CD4-positive, alpha-beta T cell treated with Interleukin-10 for 1 hour (primary cell): ENCODE measurements around the gene OXTR.
"Not testable (repeated sequence)": the region's sequence is repeated elsewhere in the genome, so short reads cannot be mapped to it uniquely, and the experiment has no call there.

Experiments
- DNase-seq: peaks from one replicate; pipeline ENCODE4 v3.0.0-alpha.2; 2020

OXTR gene

DNA sequence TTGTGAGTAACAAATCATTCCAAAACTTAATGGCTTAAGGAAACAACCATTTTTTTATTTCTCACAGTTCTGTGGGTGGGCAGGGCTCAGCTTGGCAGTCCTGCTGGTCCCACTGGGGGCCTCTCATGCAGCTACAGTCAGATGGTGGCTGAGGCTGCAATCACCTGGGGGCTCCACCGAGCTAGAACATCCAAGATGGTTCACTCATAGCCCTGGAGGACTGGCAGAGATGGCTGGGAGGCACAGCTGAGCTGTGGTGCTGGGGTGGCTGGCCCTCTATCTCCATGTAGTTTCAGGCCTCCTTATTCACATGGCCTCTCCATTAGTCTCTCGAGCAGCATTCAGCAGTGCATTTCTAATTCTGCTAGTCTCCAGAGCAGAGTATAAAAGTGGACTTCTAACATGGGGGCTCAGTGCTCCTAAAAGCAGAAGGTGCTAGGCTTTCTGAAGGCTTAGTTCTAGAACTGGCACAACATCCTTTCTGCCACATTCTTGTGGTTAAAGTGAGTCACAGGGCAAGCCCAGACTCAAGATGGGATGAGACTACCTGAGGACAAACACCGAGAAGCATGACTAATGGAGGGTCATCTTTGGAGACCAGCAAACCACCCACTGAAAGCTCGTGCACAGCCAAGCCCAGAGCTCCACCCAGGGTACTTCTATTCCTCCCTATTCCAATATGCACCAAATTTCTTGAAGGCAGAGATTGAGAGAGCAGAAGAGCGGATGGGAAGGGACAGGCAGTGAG, 29.5 kb downstream of the OXTR start:
- DNase-seq, result no peak

DNA sequence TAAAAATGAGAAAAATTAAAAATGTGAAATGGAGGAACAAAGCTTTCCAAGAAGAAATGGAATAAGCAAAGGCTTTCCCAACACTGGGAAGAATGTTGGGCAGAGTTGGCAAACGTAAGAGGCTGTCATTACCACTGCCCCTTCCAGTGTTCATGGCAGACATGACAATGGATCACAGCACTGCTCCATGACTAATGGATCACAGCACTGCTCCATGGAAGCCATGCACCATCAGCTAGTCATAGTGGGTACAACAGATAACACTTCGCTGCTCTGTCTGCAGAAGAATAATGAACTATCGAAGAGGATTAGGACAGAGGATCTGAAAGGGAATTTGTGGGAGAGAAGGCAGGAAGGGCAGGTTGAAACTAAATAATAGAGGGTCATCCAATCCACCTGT, 30.8 kb downstream of the OXTR start:
- no peak for DNase-seq

DNA sequence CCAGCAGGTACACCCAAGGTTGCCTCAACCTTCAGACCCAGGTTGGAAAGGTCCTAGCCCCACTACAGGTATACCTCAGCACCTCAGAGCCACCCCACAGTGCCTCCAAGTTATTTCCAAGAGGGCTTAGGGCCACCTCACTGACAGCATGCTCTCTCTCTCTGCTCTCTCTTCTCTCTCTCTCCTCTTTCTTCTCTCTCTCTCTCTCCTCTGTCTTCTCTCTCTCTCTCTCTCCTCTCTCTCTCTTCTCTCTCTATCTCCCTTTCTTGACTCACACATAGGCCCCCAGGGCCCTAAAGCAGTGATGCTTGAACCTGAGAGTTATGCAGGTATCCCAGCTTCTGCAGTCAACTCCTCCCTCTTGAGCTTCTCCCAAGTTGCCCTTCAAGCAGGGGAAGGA, 31.6 kb downstream of the OXTR start:
- no peak for DNase-seq

DNA sequence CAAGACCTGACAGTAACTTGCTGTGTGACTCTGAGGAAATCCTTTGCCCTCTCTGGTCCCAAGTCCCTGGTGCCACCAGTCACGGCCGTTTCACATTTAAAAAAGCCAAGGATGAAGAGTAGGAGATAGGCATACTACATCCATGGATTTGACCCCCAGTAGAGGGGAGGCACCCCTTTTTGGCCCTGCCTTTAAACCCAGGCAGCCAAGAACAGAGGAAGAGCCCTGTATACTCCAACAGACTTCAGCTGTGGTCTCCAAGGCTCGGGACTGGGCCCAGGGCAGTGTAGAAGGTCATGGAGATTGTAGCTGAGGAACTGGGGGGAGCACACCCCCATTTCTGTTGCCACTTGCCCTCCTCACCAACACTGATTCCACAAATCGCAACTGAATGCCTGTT, 32.1 kb downstream of the OXTR start:
- DNase-seq, result no peak

DNA sequence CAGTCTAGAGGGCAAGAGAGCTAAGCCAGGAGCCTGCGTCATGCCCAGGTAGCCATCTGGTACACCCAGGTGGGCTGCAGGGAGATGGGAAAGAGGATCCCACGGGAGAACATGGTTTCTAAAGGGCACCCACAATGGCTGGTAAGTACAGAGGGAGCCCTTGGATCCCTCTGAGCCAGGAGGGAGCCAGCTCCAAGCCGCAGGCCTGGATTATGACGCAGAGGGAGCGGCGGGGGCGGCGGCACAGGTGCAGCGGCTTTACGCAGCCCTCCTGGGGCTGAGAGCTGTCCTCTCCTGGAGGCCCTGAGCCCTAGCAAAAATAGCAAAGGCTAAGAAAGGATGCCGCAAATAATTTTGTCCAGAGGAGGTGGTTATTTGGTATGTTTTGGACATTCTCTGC, 33.0 kb downstream of the OXTR start:
- no peak for DNase-seq

DNA sequence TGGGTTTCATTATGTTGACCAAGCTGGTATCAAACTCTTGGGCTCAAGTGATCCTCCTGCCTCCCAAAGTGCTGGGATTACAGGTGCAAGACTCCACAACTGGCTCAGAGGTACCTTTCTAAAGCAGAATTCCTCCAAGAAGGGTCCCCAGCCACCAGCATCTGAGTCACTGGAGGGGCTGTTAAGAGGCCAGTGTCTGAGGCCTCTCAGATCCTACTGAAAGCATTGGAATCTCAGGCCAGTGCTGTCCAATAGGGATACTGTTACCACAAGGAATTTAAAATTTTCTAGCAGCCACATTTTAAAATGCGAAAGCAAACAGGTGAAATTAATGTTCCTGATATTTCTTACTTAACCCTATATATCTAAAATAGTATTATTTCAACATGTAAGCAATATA, 34.5 kb downstream of the OXTR start:
- no peak for DNase-seq

DNA sequence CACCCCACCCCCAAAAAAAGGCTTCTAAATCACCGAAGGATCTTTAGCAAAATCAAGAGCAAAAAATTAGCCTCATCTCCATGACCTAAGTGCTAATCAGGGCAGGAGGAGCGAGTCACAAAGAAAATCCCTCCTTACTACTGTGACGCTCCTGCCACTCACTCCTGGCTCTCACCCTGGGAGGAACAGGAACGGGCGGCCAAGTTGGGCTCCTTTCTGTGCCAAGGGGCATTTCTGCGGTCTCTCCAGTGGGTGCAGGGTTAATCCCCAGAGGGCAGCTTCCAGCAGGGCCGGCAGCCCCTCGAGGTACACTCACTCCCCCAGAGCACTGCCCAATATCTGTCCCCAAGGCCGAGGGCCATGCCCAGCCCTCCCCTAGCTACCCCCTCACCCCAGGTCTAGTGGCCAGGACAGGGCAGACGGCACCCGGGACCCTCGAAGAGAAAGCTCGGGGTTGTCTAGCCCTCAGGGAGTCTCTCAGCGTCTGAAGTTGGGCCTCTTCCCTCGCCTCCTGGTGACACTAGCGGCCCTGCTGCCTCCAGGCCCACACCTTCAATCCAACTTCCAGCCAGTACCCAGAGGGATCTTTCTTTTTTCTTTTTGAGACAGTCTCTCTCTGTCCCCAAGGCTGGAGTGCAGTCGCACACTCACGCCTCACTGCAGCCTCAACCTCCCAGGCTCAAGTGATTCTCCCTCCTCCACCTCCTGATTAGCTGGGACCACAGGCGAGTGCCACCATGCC, 35.1 kb downstream of the OXTR start:
- DNase-seq, result no peak

DNA sequence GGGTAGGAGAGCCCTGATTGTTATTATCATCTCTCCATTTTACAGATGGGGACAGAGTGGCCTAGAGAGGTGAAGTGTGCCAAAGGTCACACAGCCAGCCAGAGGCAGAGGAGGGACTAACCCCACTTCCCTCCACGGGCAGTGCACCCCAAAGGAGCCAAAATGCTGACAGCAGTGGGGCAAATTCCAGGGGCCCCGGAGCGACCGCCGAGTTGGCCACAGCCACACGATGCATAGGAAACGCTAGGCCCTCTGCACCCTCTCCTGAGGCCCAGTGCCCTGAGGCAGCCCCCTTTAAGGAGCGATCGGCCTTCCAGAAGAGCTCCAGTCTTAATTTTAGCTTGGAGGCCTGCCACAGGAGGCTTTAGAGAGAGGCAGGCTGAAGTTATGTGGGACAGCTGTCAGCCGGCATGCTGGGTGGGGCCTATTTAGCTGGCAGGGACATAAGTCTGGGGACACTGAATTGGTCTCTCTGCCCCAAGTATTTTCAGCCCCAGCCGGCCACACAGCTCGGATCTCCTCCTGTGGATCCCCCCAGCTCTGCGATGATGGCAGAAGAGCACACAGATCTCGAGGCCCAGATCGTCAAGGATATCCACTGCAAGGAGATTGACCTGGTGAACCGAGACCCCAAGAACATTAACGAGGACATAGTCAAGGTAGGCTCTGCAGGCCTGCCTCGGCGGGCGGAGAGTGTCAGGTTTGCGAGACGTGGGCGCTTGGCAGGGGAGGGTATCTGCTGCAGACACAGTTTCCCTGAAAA, 35.9 kb downstream of the OXTR start, which contains the start of gene CAV3:
CAV3 (plus strand) TSS at position 471 of the 763 bp plus-strand sequence; CDS start at position 546, 75 bp downstream.
- no peak for DNase-seq

DNA sequence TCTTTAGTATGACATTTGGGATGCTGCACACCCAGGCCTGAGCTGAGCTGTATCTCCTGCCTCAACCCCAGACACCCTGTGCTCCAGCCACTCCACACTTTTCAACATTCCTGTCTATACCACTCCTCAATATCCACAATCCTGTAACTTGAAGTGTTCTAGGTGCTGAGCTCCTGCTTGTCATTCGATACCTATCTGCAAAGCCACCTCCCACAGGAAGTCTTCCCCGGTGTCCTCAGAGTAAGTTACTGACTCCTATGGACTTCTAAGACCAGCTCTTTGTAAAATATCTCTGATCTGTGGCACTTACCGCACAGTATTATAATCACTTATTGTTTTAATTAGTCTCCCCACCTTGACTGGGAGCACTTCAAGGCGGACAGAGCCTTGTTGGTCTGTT, 37.0 kb downstream of the OXTR start:
- DNase-seq, result no peak

DNA sequence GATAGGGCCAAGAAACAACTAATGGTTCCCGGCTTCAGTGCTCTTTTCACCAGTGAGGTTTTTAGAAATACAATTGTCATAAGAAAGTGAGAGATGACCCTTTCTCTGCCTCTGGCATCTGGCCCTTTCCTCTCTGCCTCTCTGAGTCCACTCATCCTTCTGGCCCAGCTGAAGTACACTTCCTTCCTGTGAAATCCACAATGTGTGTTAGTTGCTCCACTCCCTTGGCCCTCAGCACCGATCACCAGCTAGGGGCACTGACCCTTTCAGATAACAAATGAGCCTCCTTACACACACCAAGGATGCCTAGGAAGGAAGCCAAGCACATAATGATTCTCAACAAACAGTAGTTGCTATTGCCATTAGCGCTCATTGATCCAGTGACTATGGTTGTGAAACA, 38.8 kb downstream of the OXTR start:
- DNase-seq, result no peak

DNA sequence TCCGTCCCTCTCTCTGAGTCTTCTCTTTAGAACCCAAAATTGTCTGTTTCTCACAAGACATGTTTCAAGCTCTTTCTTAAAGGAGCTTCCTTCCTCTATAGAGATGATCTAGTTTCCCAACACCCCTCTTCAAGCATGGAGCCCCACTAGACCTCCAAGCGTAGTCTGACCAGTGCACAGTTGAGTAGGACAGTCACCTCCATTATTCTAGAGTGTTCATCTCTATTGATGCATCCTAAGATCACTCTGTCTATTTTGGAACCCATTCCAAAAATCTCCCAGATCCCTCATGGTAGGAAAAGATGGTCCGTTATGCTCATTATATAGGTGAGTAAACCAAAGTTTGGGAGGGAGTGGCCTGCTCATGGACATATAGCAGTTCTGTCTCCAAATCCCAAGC, 39.9 kb downstream of the OXTR start:
- no peak for DNase-seq

DNA sequence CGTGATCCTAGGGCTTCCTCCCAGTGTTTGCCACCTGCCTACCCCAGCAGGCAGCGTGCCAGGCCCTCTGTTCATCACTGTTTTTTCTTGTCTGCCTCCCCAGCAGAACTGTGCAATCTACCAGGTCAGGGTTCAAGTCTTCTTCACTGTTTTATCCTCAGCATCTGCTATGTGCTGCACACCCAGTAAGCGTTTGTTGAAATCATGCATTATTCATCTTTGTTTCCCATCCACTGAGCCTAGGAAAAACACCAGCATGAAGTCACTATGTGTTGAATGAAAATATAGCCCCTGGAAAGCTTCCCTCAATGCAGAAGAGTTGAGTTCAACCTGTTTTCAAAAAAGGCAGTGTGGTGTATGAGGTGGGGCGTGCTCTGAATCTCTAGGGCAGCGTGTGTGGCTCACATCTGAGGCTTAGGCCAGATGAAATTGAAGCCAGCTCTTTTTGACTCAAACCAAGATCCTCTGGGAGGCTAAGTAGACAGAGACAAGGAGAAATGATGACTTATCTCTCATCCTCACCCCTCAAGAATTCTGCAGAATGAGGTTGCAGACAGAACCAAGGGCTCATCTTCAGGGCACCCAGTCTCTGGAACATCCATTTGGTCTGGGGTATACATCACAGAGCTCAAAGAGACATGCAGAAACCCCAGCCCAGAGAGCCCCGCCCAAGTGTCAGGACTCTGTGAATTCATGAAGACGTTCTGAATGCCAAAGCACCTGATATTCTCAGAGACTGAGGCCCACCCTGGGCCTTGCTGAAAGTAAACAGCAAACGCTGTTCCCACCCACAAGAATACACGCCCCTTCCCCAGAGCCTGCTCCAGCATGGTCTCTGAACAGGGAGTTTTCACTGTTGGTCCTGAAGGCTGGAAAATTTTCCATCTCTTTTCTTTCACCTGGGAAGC, 41.6 kb downstream of the OXTR start:
- no peak for DNase-seq

DNA sequence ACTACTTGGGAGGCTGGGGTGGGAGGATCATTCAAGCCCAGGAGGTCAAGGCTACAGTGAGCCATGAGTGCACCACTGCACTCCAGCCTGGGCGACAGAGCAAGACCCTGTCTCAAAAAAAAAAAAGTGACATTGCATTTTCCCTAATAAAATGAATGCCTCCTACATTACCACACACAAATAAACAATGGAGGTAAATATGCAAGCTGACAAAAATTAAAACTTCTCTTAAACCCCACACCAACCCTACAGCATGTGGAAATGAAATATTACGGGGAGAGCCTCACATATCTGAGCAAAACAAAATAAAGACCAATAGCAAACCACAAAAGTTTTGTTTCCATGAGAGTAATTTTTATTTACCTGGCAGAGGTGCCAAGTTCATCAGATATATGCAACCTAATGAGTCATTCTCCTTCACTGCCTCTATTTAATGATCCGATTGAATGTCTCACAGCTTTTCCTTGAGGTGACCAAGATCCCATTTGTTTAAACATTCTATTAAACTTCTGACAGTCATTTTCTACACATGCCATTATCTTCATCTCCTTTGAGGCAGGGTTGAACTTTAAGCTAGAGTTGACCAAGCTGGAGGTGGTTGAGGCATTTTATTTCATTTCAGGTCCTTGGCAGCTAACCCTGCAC, 45.2 kb downstream of the OXTR start:
- no peak for DNase-seq

DNA sequence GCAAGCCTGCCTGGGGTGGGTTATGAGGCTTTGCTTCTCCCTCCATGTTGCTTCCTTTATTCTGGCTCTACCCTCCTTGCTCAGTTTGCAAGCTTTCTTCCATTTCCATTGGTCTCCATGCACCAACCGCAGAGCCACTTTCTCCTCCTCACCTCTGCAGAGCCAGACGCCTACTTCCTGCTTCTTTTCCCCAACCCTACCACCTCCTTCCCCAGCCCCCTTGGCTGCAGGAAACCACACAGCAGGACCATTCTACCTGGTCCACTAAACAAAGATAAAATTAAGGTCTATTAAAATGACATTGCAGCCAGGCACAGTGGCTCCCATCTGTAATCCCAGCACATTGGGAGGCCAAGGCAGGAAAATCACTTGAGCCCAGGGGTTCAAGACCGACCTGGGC, 45.8 kb downstream of the OXTR start:
- no peak for DNase-seq

DNA sequence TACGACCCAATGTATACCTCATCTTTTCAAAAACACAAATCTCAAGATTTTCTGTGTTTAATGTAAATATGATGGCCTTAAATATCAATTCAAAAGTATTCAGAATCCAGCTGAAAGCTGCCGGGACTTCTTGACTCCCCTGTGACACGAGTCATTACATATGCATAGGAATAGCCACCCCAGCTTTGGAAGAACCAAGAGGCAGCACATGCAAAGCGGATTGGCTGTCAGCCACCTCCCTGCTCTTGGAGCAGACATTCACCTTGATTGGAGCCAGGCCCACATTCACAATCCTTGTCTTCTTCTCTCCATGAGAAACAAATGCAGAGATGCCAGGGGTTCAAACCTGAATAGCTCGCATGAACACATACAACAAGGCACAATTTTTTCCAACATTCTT, 46.6 kb downstream of the OXTR start:
- no peak for DNase-seq

DNA sequence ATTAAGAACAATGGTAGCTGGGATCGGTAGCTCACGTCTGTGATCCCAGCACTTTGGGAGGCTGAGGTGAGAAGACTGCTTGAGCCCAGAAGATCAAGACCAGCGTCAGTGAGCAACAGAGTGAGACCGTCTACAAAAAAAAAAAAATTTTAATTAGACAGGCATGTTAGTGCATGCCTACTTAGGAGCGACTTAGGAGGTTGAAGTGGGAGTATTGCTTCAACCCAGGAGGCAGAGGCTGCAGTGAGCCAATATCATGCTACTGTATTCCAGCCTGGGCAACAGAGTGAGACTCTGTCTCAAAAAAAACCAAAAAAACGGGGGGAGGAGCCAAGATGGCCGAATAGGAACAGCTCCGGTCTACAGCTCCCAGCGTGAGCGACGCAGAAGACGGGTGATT, 53.7 kb downstream of the OXTR start:
- not testable (repeated sequence) for DNase-seq

DNA sequence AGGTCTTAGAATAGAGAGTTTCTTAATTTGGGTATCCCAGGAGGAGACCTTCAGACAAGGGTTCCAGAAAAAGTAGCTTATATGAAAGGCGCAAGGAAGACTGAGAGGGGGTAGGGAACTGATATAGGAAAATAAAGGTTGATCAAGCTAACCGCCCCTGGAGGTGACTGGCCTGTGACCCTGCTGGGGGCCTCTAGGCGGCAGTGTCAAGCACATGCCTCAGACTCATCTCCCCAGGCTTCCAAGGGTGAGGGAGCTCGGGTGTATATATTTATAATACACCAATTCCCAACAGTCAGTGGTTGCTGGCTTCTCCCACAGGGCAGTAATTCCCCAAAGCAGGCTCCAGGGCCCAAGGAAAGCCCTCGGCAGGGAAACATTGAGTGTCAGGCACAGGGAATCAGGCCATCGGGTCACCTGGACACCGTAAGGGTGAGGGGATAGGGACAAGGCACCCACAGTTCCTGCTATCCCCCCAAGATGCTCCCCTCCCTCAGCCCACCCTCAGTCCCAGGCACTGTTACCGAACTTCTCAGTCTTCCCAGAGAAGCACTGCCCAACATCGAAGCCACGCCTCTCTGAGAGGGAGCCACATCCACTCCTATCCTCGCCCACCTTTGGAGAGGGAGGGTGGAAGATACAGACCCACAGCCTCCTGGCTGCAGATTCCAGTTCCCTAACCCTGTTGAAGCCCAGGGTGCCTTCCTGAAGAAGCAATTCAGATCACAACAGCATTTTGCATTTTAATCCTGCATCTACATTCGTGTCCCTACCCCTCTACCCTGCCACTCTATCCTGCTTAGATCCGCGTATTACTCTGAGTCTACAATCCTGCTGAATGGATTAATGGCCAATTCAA, 55.3 kb downstream of the OXTR start:
- DNase-seq, result no peak

DNA sequence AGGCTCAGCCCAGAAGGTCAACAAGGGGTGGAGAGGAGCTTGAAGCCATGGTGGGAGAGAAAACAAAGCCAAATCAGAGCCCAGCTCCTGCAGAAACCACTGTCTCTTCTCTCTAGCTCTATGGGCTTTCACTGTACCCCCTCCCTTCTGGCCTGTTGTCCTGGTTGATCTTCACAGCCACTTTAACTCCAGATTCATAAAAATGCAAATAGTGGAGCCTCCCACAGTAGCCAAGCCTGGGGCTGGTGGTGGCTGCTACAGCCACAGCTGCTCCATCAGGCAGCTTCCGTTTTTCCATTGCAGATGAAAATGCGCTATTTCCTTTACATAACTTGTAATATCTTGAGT, 56.5 kb downstream of the OXTR start:
- no peak for DNase-seq

DNA sequence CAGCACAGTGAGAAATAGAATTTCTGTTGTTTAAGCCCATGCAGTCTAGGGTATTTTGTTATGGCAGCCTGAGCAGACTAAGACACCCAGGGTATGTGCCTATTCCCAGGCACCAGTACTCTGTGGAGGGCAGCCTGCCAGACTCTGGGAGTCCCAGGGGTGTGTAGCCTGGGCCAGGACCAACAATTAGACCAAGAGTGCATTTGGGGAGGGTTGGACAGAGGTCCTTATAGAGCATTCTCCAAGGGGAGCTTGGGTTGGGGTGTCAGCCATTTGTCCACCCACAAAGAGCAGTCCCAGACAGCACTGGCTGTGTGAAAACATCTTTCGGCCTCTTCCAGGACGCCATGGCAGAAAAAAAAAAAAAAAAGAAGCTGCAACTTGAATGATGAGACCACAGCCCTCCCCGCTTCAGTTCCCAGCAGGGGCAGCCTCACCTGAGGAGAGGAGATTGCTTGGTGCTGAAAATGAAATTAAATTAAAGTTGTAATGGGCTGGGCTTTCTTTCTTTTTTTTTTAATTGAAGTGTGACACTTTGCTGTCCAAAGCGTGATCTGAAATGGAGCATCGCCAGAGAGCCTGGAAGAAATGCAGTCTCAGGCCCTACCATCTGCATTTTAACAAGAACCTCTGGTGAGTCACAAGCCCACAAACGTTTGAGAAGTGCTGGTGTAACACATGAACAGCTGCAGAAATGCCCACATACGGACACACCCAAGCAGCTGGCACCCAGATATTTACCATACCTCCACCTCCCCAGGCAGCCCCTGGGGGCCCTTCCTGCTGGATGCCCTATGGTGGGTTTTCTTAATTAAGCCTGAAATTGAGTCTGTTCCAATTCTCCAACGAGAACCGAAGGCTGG, 57.1 kb downstream of the OXTR start:
- peak; percentile 4 for DNase-seq

DNA sequence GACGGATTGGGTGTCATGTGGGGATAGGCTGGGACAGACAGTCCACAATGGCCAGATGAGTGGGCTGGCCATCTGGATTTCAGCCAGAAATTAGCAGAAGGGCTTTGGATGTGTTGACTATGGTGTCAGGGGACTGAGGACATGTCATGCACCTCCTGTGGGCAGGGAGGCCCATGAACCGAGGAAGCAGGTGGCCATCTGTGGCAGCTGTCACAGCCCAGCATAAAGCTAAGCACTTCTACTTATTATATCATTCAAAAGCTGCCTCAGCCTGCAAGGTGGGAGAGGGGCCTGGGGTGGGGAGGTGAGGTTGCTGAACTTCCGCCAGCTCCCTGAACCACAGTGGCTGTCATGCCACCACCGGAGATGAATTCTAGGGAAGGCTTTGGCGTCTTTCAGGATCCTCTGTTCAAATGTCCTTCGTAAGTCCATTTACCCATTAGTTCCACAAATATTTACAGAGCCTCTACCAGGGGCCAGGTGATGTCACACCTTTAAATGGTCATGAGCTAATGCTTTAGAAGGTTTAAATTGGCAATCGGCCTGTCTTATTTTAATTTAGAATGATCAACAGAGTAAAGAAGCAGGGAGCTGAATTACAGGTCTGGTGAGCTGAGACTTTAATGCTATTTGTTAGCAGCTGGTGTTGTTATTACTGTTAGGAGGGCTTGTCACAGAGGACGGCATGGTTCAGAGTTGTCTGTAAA, 59.5 kb downstream of the OXTR start:
- DNase-seq, result no peak
